Measurements from ENCODE around the gene RASSF4. TPM values are rescaled to one million over a fixed set of nuclear protein-coding genes. Genes with fewer than 3 reads are reported as not detected.

The RASSF4 gene
- total and polyA plus RNA-seq, 9 donors = 4.8 to 21.9 (median 8.1) TPM

DNA sequence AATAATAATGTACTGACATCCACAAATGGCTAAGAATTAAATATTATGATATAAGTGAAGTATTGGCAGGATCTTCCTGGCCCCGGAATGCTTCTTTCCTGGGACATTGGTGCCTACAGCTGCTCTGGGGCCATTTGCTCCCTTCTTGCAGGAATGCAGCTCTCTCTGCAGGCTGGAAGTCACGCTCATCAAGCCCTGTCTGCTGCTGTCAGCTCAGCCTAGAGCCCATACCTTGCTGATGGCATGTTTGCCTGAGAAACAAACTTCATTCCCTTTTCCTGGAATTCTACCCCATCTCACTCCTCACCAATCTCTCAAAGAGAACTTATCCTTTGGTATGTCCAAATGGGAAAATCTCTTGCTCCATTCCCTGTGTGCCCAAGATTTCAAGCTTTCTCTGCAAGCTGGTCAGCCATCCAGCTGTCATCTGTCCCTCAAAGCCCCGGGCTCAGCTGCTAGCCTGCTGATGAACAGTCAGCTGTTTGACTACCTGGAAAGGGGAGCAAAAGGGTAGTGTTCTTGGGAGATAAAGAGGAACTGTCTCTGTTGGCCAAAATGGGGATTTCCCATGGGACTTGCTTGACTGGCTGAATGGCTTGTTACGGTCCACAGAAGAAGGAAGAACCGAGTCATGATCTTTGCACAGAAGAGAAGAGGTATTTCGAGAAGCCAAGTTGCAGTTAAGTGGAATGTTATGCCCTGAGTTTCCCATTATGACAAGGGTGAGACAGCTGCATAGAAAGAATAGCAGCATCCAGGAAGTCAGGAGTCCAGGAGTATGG lies 12.0 kb upstream of the RASSF4 start:
- WGBS, 3 donors = 87 to 88% (median 88%) methylated on average over 6 of the region's 6 CpGs
- H3K36me3 ChIP-seq = no peaks in the 10 kb centered on the region
- intact Hi-C loops (cut with DNase I) = no loop called here
- no peaks in the 10 kb centered on the region for H3K4me1 ChIP-seq (ENCODE audit: insufficient read depth)
- H3K9me3 ChIP-seq = no peaks in the 10 kb centered on the region
- no peak overlapping the region for H3K4me3 ChIP-seq
- no peaks in the 10 kb centered on the region for H3K27me3 ChIP-seq
- TF ChIP-seq POLR2A (IDR thresholded peaks at IDR 0.05) (no peak), EP300 (IDR thresholded peaks at IDR 0.05) (no peak)
- TF ChIP-seq, protein P1, sequence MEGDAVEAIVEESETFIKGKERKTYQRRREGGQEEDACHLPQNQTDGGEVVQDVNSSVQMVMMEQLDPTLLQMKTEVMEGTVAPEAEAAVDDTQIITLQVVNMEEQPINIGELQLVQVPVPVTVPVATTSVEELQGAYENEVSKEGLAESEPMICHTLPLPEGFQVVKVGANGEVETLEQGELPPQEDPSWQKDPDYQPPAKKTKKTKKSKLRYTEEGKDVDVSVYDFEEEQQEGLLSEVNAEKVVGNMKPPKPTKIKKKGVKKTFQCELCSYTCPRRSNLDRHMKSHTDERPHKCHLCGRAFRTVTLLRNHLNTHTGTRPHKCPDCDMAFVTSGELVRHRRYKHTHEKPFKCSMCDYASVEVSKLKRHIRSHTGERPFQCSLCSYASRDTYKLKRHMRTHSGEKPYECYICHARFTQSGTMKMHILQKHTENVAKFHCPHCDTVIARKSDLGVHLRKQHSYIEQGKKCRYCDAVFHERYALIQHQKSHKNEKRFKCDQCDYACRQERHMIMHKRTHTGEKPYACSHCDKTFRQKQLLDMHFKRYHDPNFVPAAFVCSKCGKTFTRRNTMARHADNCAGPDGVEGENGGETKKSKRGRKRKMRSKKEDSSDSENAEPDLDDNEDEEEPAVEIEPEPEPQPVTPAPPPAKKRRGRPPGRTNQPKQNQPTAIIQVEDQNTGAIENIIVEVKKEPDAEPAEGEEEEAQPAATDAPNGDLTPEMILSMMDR (IDR thresholded peaks at IDR 0.05) = no peak
- no peak overlapping the region for H3K27ac ChIP-seq
- peak in 1 of 5 donors; percentile 1 for DNase-seq

DNA sequence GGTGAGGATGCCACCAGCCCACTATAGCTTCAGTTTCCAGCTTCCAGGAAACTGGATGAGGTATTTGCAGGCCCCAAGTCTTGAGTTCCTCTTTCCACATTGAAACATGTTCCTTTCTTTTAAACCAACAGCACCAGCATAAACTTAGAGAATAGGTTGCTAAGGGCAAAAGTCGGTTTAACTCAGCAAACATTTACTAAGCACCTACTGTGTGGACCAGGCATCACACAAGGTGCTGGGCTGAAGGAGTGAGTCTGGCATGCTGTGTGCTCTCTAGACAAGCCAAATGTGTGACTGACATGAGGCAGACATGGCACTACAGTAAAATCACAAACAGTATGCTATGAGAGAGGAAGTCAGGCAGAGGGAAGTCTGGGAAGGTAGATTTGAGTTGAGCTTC lies 11.0 kb upstream of the RASSF4 start:
- DNase-seq = peak in 1 of 5 donors; percentile 1
- no peak overlapping the region for H3K4me3 ChIP-seq
- WGBS, 3 donors = 86 to 95% (median 88%) methylated on average over 1 of the region's 1 CpG
- H3K36me3 ChIP-seq = no peaks in the 10 kb centered on the region
- intact Hi-C loops (cut with DNase I) = no loop called here
- no peaks in the 10 kb centered on the region for H3K27me3 ChIP-seq
- peaks cover 2% of the 10 kb centered on the region for H3K4me1 ChIP-seq (ENCODE audit: insufficient read depth)
- H3K27ac ChIP-seq = no peak overlapping the region
- H3K9me3 ChIP-seq = no peaks in the 10 kb centered on the region
- TF ChIP-seq, protein P1 (IDR thresholded peaks at IDR 0.05) = no peak
- TF ChIP-seq EP300 (IDR thresholded peaks at IDR 0.05) (no peak), POLR2A (IDR thresholded peaks at IDR 0.05) (no peak)

DNA sequence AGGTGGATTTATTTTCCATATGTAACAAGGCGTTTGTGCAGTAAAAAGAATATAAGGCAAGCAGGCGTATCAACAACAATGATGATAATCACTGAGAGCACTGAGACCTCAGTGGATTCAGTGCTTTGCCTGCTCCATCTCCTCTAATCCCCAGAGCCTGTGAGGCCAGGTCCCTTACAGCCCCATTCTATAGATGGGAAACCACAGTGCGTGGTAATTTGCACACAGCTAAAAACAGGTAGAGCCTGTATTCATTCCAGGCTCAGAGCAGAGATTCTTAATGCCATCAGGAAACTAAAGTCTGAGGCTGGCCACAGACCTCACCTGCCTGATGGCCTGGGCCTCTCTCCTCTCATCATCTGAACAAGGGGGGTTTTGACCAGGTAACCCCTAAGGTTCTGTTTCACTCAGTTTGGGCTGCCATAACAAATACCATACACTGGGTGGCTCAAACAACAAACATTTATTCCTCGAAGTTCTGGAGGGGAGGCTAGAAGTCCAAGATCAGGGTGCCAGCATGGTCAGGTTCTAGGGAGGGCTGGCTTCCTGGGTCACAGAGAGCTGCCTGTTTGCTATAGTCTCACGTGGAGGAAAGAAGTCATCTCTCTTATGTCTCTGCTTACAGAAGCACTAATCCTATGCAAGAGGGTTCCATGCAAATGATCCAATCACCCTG lies 10.3 kb upstream of the RASSF4 start:
- no peaks in the 10 kb centered on the region for H3K27me3 ChIP-seq
- no peaks in the 10 kb centered on the region for H3K9me3 ChIP-seq
- H3K4me1 ChIP-seq (ENCODE audit: insufficient read depth) = peaks cover 2% of the 10 kb centered on the region
- H3K36me3 ChIP-seq = no peaks in the 10 kb centered on the region
- intact Hi-C loops (cut with DNase I) = no loop called here
- WGBS, 3 donors = 72 to 78% (median 76%) methylated on average over 5 of the region's 5 CpGs
- no peak overlapping the region for H3K4me3 ChIP-seq
- no peak overlapping the region for H3K27ac ChIP-seq
- no peak for DNase-seq
- no peak for TF ChIP-seq POLR2A (IDR thresholded peaks at IDR 0.05)

DNA sequence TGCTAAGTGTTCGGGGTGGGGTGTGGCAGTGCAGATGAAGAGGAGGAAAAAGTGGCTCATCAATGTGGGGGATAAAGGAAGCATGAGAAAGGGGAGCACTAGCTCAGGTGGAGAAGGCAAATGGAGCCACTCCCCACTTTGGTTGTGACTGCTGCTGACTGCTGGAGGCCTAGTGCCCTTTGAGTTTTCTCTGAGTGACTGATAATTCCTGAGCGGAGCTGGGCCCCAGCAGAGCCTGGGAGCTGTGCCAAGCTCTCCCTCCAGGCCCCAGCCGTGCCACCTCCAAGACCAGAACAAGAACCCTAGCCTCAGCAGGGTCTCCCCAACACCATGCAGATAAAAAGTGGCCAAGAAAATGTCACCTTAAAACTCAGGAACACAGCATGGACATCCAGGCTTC lies 9.7 kb upstream of the RASSF4 start:
- Histone ChIP-seq H3K27me3 (no peaks in the 10 kb centered on the region), H3K27ac (no peak overlapping the region), H3K4me3 (no peak overlapping the region), H3K9me3 (no peaks in the 10 kb centered on the region), H3K4me1 (ENCODE audit: insufficient read depth) (peaks cover 2% of the 10 kb centered on the region), H3K36me3 (no peaks in the 10 kb centered on the region)
- WGBS, 3 donors = 60 to 75% (median 74%) methylated on average over 3 of the region's 3 CpGs
- DNase-seq = peak in 1 of 5 donors; percentile 0
- intact Hi-C loops (cut with DNase I) = no loop called here
- TF ChIP-seq EP300 (IDR thresholded peaks at IDR 0.05) (no peak), POLR2A (IDR thresholded peaks at IDR 0.05) (no peak)
- TF ChIP-seq, protein P1 (IDR thresholded peaks at IDR 0.05) = no peak

Measured in ovary (tissue), 9 donors.